C4-2B (cell line): Measurements from ENCODE around the gene POLE.

Experiments
- H3K27ac ChIP-seq: fragments of 450-650 bp; 2 replicates; pipeline ENCODE4 v1.5.1; 2017
- CTCF ChIP-seq: fragments of 450-650 bp; conservative IDR thresholded peaks from 2 replicates; pipeline ENCODE4 v1.5.1; 2017; ENCODE audit warnings: mild to moderate bottlenecking
- ZFX ChIP-seq: fragments of 450-650 bp; IDR thresholded peaks from 2 replicates; pipeline ENCODE4 v1.6.1; 2017

The POLE gene

DNA sequence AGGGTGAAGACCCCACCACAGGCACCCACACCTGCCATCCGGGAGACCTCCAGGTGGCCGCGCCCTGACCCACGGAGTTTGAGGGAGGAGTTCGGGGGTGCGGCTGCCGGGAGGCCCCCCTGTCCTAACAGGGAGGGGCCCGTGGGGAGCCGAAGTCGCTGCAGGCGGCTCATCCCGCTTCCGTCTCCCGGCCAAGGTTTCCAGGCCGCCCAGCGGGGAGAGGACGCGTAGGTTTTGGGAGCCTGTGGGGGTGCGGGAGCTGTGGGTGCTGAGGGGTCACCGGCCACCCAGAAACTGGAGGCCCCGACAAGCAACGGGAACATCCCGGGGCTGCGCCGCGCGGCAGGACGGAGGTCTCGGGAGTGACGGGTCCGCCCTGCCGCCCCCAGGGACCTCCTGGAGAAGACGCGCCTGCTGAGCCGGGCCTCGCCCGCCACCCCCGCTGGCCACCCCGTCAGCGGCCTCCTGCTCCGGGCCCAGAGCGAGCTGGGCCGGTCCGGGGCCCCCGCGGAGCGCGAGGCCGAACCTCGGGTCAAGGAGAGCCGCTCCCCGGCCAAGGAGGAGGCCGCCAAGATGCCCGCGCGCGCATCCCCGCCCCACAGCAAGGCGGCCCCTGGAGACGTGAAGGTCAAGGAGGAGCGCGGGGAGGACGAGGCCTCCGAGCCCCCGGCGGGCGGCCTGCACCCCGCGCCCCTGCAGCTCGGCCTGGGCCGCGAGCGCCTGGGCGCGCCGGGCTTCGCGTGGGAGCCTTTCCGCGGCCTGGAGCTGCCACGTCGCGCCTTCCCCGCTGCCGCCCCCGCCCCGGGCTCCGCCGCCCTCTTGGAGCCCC, 104.3 kb downstream of the POLE start:
- no peak overlapping the region for H3K27ac ChIP-seq
- TF ChIP-seq CTCF = no peak
- no peak for TF ChIP-seq ZFX

GRCh38 chr12:132582058-132582420, 105.1 kb downstream of the POLE start:
- no peak overlapping the region for H3K27ac ChIP-seq
- TF ChIP-seq CTCF (no peak), ZFX (no peak)

DNA sequence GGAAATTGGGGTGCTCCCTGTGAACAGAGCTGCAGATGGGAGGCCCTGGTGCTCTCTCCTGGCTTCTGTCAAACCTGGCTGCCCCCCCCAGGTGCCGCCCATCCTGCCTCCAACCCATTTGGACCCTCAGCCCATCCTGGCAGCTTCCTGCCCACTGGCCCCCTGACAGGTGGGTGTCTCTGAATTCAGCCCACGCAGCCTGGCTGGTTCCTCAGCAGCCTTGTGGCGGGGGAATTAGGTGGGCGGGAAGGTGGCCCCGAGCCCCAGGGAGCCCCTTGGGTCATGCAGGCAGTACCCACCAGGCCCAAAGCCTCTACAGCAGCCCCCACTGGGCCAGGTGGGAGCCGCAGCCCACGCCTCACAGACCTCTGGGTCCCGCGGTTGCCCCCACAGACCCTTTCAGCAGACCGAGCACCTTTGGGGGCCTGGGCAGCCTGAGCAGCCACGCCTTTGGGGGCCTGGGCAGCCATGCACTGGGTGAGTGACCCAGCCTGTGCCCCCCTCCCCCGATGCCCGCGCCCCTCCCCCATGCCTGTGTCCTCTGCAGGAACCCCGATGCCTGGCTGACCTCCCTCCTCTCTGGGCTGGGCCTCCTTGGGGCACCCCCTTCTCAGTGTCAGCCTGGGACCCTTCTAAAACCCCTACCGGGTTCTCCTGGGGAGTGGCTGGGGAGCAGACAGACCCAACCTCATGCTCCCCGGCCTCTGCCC, 105.6 kb downstream of the POLE start:
- TF ChIP-seq CTCF (no peak), ZFX (no peak)
- H3K27ac ChIP-seq = no peak overlapping the region

- no peak overlapping the region for H3K27ac ChIP-seq
- TF ChIP-seq CTCF = no peak
- TF ChIP-seq ZFX = no peak
Measured at GRCh38 chr12:132580701-132581292, 106.3 kb downstream of the POLE start.

- H3K27ac ChIP-seq = no peak overlapping the region
- TF ChIP-seq ZFX = no peak
- TF ChIP-seq CTCF = no peak
Measured at GRCh38 chr12:132579744-132580143, 107.4 kb downstream of the POLE start.

- TF ChIP-seq CTCF (no peak), ZFX (no peak)
- no peak overlapping the region for H3K27ac ChIP-seq
Measured at GRCh38 chr12:132578826-132579225, 108.3 kb downstream of the POLE start.

GRCh38 chr12:132578118-132578517, 109.0 kb downstream of the POLE start:
- TF ChIP-seq ZFX (no peak), CTCF (no peak)
- no peak overlapping the region for H3K27ac ChIP-seq
